NK-92 (cell line): ENCODE data around the gene SDF4.
"Not testable (repeated sequence)": the region's sequence is repeated elsewhere in the genome, so short reads cannot be mapped to it uniquely, and the experiment has no call there.

ENCODE experiments used
- DNase-seq: peaks from one replicate; lab custom pipeline; 2025; ENCODE audit not compliant: unreplicated experiment; lab: John Stamatoyannopoulos, UW

The SDF4 gene

DNA sequence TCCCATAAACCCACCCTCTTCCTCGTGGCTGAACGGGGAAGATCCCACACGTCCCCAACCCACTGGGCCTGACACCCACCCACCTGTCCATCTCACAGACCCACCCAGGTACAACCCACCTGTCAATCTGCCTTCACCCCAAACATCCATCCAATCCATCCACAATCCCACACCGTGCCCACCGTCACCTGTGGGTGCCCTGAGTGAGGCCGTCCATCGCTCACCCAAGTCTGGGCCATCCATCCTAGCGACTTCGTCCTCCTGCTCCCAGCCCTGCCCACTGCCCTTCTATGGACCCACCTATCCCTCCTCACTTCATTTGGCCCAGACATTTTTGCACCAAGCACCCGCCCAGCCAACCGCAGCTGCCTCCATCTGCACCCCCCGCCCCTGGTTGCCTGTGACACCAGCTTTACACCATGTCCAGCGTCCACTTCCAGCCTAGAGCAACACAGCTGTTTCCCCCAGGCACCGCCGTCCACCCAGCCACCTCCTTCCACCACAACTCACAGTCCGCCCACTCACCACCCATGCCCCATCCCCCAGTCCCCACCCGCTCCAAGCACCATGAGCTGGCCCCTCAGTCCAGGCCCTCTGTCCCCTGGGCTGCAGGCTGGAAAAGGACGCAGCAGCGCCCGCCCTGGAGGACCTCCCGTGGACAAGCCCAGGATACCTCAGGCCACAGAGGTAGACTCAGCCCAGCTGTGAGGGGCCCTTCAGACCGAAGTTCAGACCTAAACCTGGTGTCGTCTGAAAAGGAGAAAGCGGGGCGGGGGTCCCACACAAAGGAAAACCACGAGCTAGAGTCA lies 50.5 kb downstream of the SDF4 start:
- DNase-seq: no peak

DNA sequence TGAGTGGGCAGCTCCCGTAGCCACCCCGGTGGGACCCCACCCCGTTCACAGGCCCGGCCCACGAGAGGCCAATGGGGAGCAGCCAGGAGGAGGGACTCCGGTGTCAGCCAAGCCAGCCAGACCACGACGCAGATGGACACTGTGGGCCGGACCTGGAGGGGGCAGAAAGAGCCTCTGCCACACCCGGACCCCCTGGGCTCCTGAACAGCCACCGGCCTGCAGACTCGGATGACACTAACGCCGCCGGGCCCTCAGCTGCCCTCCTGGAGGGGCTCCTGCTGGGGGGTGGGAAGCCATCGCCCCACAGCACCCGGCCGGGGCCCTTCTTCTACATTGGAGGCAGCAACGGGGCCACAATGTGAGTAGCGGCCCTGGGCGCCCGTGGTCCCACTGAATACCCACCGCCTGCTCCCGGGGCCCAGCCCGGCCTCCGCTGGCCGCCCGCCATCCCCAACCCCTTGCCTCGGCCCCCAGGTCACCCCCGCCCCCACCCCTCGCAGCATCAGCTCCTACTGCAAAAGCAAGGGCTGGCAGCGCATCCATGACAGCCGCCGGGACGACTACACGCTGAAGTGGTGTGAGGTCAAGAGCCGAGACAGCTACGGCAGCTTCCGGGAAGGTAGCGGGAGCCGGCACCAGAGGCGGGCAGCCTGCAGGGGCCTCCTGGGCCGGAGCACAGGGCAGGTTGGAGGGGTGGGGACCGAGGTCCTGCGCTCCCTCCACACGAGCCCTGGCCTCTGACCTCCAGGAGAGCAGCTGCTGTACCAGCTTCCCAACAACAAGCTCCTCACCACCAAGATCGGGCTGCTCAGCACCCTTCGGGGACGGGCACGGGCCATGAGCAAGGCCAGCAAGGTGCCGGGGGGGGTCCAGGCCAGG lies 51.6 kb downstream of the SDF4 start:
- DNase-seq: no peak

DNA sequence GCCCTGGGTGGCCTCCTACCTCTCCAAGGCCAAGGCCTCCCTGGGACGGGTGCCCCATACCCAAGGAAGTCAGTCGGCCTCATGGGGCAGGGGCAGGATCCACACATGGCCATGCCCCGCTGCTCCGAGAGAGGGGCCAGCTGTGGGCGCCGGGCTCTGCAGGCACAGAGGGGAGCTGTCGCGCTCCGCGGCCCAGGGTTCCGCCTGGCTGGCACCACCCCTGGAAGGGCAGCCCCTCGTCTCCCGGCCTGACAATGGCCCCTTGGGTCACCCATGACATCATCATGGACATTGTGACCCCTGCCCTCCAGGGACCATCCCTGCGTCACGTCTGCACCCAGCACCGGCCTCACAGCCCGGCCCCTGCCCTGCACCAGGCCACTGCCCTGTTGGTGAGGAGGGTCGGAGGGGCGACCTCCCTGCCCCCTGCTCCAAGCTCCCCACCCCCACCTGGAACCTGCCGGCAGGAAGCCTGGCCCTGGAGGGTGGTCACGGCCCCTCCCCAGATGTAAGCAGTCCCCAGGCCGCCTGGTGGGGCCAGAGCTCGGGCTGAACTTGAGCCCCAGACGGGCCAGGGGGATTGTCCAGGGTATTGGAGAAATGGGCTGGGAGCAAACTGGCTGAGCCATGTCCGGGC lies 52.3 kb downstream of the SDF4 start:
- DNase-seq: no peak

DNA sequence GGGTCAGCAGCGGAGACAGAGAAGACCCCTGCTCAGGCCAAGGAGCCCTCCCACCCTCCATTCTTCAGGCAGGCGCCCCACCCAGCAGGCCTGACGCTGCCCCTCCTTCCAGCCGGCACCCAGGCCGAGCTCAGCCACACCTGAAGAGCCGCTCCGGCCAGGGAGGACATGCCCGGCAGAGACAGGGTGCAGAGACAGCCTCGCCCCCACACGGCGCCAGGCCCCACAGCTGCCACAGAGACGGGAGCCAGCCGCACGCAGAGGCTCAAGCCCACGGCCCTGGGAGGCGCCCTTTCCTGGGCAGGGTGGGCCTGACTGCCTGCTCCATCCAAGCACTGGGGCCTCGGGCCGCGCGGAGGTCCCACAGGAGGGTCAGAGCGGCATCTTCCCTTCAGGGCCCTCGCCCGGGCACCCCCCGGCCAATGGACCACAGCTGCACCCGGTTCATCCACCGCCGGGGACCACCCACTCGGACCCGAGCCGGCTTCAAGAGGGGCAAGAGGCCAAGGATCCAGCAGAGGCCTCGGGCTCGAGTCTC lies 52.9 kb downstream of the SDF4 start:
- no peak for DNase-seq

DNA sequence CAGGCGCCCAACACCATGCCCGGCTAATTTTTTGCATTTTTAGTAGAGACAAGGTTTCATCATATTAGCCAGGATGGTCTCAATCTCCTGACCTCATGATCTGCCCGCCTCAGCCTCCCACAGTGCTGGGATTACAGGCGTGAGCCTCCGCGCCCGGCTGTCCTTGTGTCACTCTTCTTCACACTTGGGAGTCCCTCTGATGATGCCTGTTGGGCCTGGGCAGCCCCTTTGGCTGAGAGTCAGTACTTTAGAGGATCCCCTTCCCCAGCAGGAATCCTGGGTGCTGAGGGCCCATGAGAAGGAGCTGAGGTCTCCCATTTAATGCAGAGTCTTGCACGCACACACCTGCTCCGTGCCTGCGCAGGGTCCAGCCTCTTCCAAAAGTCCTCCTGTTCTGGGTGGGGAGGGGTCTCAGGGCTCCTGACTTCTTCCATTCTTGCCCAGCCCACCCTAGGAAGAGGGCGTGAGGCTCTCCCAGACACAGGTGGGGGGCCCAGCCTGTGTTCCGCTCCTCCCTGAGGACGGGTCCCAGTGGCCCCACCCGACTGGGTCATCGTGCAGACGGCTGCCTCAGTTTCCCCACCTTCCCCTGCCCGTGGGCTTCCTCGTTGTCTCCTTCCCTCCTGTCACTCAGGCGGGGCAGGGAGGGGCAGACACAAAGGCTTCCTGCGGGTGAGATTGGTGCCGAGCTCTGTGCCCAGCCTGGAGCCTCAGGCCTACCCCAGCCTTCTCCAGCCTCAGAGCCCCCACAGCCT lies 54.2 kb downstream of the SDF4 start:
- no peak for DNase-seq

DNA sequence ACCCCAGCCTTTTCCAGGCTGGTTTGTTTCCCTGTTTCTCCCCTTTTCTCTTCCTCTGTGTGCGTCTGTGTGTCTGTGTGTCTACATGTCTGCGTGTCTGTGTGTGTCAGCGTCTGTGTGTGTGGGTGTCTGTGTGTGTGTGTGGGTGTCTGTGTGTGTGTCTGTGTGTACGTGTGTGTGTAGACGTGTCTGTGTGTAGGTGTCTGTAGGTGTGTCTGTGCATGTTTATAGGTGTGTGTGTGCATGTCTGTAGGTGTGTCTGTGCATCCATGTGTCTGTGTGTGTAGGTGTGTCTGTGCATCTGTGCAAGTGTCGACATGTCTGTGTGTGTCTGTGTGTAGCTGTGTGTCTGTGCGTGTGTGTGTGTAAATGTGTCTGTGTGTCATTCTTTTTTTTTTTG lies 54.9 kb downstream of the SDF4 start:
- no peak for DNase-seq

DNA sequence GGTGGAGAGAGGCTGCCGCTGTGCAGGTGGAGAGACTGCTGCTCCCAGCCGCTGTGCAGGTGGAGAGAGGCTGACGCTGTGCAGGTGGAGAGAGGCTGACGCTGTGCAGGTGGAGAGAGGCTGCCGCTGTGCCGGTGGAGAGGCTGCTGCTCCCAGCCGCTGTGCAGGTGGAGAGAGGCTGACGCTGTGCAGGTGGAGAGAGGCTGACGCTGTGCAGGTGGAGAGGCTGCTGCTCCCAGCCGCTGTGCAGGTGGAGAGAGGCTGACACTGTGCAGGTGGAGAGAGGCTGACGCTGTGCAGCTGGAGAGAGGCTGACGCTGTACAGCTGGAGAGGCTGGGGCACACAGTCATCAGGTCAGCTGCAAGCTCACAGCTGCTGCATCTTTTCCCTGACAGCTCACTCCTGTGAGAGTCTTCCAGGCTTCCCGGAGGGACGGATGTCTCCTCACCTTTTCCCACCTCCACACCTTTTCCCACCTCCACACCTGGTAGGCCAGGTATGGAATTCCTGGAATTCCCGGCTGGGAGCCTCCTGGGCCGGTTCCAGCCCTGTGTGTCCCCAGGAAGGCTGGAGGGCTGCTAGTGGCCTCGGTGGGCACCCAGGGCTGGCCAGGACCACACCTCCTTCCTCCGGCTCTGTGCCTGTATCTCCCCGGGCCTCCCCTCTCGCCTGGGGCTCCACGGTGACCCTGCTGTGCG lies 55.6 kb downstream of the SDF4 start:
- DNase-seq: not testable (repeated sequence)

DNA sequence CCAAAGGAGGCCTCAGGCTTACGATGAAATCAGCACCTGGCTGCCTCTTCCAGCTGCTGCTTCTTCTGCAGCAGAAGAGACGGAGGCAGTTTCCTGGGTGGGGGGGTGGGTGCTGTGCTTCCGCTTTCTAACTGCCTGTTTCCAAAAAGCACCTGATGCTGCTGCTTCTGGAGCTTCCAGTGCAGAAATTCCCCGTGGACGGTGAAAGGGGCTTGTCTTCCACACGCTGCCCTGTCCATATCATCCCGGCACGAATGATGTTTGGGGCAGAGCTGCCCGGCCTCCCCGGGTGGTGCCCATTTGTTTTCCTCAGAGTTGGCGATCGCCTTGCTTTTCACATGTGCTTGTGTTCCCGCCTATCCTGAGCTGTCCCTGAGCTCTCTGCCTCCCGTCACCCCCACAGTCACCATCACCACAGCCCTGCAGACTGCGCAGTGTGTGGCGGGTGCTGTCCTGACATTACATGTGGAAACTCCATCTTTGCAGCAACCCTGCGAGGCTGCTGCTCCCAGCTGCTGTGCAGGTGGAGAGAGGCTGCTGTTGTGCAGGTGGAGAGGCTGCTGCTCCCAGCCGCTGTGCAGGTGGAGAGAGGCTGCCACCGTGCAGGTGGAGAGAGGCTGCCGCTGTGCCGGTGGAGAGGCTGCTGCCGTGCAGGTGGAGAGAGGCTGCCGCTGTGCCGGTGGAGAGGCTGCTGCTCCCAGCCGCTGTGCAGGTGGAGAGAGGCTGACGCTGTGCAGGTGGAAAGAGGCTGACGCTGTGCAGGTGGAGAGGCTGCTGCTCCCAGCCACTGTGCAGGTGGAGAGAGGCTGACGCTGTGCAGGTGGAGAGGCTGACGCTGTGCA lies 56.4 kb downstream of the SDF4 start:
- no peak for DNase-seq

DNA sequence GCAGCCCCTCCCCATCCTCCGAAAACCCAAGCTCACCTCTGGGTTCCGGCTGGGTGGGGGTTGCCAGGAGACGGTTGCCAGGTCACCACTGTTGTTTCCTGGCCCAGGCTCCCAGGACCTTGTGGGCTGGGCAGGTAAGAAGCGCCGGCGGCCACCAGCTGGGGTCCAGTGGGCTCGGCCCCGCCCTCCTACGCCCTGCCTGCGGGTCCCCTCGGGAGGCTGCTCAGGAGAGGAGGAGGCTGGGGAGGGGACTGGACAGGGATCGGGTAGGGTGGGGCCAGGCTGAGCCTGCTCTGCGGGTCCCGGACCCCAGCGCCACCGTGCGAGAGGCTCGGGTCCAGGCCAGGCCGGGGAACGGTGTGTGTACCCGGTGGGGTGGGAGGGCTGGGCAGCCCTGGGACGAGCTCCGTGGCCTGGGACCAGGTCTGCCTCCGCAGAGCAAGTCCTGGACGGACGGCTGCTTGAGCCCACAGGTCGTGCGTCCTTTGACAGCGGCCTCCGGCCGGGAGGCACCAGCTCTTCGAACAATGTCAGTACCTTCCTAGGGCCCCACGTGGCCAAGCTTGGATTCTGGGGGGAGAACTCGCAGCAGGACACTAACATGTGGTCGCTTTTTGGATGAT lies 57.9 kb downstream of the SDF4 start, which contains the start of gene TTLL10:
TSS of gene TTLL10 (plus strand) at position 88 of the 623 bp plus-strand sequence. CDS start 5,336 bp downstream, outside the sequence.
- DNase-seq: no peak

DNA sequence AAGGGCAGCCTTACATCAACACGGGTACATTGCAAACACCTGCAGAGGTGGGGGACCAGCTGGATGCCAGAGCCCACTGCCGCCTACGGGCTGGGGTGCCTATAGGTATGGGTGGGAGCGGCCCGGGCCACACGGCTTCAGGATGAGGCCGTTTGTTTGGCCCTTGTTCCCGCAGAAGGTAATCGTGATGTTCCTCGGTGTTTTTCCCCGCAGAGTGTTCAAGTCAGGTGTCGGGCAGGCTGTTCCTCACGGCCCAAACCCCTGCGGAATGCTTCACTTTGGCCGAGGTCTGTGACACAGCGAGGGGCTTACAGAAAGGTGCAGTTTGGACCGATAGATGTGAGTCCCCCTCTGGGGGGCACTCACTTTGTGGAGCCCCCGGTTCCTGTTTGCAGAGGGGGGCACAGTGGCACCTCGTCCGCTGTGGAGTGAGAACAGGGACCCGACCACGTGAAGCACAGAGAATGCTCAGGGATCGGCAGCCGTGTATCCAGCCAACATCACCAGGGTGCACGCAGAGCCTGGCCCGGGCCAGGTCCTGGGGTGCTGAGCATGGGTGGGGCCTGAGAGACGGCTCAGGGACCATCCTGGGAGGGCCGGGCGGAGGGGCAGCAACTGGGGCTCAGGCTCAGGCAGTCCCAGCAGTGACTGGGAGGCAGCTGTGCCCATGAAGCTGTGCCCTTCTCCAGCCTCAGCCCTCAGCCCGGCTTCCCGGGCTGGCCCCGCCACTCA lies 58.6 kb downstream of the SDF4 start:
- DNase-seq: no peak

DNA sequence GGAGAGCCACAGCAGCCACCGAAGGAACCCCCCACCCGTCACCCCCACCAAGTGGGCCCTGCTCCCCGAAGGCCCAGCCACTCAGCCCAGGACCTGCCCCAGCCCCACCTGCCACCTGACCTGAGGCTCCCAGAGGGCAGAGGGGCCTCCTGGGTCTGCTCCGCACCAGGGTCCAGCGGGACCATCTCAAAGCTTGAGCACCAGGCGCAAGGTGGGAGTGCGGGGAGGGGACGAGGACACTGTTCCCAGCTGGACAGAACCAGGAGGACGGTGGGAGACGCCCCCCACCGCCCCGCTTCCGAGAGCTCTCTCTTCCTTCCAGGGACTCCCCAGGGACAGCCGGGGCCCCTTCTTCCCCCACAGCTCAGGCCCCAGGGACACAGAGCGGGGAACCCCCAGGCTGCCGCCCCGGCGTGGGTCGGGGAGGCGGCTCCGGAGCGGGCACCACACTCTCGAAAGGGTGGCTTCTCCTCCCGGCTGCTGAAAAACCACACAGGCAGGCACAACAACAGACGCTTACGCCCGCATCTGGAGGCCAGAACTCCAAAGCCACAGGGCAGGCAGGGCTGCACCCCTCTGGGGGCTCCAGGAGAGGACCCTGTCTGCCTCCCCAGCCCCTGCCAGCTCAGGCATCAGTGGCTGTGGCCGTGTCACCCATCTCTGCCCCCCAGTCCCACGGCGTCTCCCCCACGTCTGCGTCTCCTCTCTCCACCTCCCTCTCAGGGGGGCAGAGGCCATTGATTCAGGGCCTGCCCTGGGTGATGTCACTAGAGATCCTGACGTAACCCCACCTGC lies 60.1 kb downstream of the SDF4 start:
- no peak for DNase-seq

DNA sequence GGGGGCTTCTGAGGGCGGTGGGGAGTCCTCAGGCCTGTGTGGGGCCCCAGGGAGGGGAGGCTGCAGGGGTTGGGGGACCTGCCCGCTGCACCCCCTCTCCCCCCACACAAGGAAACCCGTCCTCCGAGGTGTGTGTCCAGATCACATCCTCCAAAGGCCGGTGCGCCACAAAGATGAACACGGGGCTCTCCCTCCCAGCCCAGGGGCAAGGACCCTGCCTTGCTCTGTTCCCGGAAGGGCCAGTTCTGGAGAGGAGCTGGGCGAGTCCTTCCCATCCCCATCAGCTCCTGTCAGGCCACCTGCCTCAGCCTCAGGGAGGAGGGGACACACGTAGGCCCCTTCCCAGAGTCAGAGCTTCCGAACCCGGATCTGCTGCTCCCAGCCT lies 60.6 kb downstream of the SDF4 start:
- DNase-seq: no peak

DNA sequence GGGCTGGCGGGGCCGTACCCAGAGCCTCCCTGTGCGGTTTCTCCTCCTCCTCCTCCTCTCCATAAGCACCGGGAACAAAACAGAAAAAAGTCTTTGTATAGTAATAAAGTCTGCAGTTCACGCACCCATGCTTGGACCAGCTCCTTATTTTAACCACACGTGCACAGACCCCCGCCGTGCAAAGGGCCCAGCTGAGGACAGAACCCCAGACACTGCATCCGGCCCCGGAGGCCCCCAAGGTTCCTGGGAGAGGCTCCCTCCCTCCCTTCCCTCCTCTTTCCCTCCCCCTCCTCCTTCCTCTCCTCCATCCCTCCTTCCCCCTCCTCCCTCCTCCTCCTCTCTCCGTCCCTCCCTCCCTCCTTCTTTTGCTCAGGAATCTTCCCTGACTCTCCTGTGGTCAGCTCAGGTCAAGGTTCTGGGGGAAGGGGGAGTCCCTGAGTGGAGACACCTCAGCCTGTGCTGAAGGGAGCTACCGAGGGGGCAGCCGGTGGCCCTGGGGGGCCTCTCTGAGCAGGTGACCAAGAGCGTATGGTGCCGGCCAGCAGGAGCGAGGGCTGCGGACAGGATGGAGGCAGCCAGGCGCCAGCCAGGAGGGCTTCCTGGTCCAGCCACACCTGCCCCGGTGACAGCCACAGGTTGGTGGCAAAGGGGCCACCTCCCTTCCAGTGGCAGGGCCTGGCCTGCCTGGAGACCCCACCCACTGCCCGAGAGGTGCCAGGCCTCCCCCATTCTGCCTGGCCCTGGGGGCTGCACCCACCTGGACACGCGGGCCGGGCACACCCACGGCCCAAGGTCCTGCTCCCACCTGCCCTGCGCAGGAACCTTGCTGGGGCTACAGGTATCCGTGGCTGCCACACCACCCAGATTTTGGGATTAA lies 61.3 kb downstream of the SDF4 start:
- no peak for DNase-seq

DNA sequence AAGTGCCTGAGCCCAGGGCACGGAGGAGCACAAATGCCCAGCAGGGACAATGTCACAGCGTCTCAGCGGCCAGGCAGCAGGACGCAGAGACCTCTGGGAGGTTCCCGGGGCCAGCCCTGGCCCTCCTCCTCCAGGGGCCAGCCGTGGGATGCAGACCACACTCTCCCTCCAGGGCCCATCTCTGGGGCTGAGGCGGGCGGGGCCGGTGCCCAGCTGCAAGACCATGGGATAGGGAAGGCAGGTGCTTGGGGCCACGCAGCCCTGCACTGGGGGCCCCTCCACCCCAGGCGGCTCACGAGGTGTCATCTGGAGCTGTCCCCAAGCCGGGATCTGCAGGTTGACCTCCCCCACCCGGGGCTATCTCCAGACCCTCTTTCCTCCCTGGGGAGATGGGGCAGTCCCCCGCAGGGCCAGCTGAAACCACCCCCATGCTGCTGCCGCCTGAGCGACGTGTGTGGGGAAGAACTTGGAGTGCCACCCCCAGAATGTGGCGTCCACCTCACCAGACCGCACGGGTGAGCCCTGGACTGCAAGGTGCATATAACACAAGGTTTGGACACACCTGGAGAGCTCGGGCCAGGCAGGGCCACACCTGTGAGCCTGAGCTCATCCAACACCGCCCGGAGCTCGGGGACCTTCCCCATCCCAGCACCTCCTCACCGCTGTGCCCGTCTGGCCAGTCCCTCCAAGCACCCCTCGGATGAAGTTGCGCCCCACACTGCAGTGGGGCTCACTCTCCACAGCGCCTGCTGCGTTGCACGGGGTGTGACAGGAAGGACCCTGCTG lies 62.2 kb downstream of the SDF4 start:
- no peak for DNase-seq
